ENCODE measurements around the gene POU3F1.

The POU3F1 gene

GRCh38 chr1:38026592-38027200 is 19.9 kb downstream of the POU3F1 start:
- Histone ChIP-seq H3K9me3 (ENCODE audit: severe bottlenecking) (no peaks in the 10 kb centered on the region), H3K27ac (ENCODE audit: poor library complexity, severe bottlenecking) (peak overlapping the region; percentile 90), H3K27me3 (ENCODE audit: insufficient read depth, poor library complexity, severe bottlenecking) (no peaks in the 10 kb centered on the region), H3K4me1 (ENCODE audit: insufficient read depth, poor library complexity, severe bottlenecking) (peaks cover 49% of the 10 kb centered on the region), H3K4me3 (ENCODE audit: severe bottlenecking) (no peak overlapping the region), H3K36me3 (ENCODE audit: low read depth) (peaks cover 43% of the 10 kb centered on the region)
- ATAC-seq (ENCODE audit: low read depth) (peak; percentile 23; the same call in 2 of the 3 replicates), DNase-seq (ENCODE audit: low spot score) (no peak)
- peak; percentile 94 for TF ChIP-seq CTCF (IDR thresholded peaks at IDR 0.05; ENCODE audit: poor library complexity, severe bottlenecking)

GRCh38 chr1:38025664-38026063 is 20.9 kb downstream of the POU3F1 start:
- H3K4me1 ChIP-seq (ENCODE audit: insufficient read depth, poor library complexity, severe bottlenecking): peaks cover 47% of the 10 kb centered on the region
- DNase-seq (ENCODE audit: low spot score) (no peak), ATAC-seq (ENCODE audit: low read depth) (no peak)
- H3K9me3 ChIP-seq (ENCODE audit: severe bottlenecking): no peaks in the 10 kb centered on the region
- no peak for TF ChIP-seq CTCF (IDR thresholded peaks at IDR 0.05; ENCODE audit: poor library complexity, severe bottlenecking)
- H3K27ac ChIP-seq (ENCODE audit: poor library complexity, severe bottlenecking): peak overlapping the region; percentile 90
- no peak overlapping the region for H3K4me3 ChIP-seq (ENCODE audit: severe bottlenecking)
- H3K27me3 ChIP-seq (ENCODE audit: insufficient read depth, poor library complexity, severe bottlenecking): no peaks in the 10 kb centered on the region
- peaks cover 54% of the 10 kb centered on the region for H3K36me3 ChIP-seq (ENCODE audit: low read depth)

- Histone ChIP-seq H3K9me3 (ENCODE audit: severe bottlenecking) (no peaks in the 10 kb centered on the region), H3K27ac (ENCODE audit: poor library complexity, severe bottlenecking) (peak overlapping the region; percentile 90), H3K27me3 (ENCODE audit: insufficient read depth, poor library complexity, severe bottlenecking) (no peaks in the 10 kb centered on the region), H3K4me1 (ENCODE audit: insufficient read depth, poor library complexity, severe bottlenecking) (peaks cover 42% of the 10 kb centered on the region), H3K4me3 (ENCODE audit: severe bottlenecking) (no peak overlapping the region), H3K36me3 (ENCODE audit: low read depth) (peaks cover 58% of the 10 kb centered on the region)
- ATAC-seq (ENCODE audit: low read depth): no peak
- no peak for TF ChIP-seq CTCF (IDR thresholded peaks at IDR 0.05; ENCODE audit: poor library complexity, severe bottlenecking)
- no peak for DNase-seq (ENCODE audit: low spot score)
Observed at GRCh38 chr1:38025233-38025632, 21.4 kb downstream of the POU3F1 start.

GRCh38 chr1:38022810-38023209 is 23.8 kb downstream of the POU3F1 start:
- ATAC-seq (ENCODE audit: low read depth): no peak
- H3K4me3 ChIP-seq (ENCODE audit: severe bottlenecking): no peak overlapping the region
- no peaks in the 10 kb centered on the region for H3K27me3 ChIP-seq (ENCODE audit: insufficient read depth, poor library complexity, severe bottlenecking)
- no peak for TF ChIP-seq CTCF (IDR thresholded peaks at IDR 0.05; ENCODE audit: poor library complexity, severe bottlenecking)
- no peak for DNase-seq (ENCODE audit: low spot score)
- peaks cover 82% of the 10 kb centered on the region for H3K36me3 ChIP-seq (ENCODE audit: low read depth)
- no peaks in the 10 kb centered on the region for H3K9me3 ChIP-seq (ENCODE audit: severe bottlenecking)
- H3K4me1 ChIP-seq (ENCODE audit: insufficient read depth, poor library complexity, severe bottlenecking): peaks cover 18% of the 10 kb centered on the region
- no peak overlapping the region for H3K27ac ChIP-seq (ENCODE audit: poor library complexity, severe bottlenecking)

- DNase-seq (ENCODE audit: low spot score): no peak
- Histone ChIP-seq H3K4me1 (ENCODE audit: insufficient read depth, poor library complexity, severe bottlenecking) (peaks cover 11% of the 10 kb centered on the region), H3K9me3 (ENCODE audit: severe bottlenecking) (no peaks in the 10 kb centered on the region), H3K36me3 (ENCODE audit: low read depth) (peaks cover 90% of the 10 kb centered on the region), H3K27ac (ENCODE audit: poor library complexity, severe bottlenecking) (no peak overlapping the region), H3K27me3 (ENCODE audit: insufficient read depth, poor library complexity, severe bottlenecking) (no peaks in the 10 kb centered on the region), H3K4me3 (ENCODE audit: severe bottlenecking) (no peak overlapping the region)
- ATAC-seq (ENCODE audit: low read depth): no peak
- TF ChIP-seq CTCF (IDR thresholded peaks at IDR 0.05; ENCODE audit: poor library complexity, severe bottlenecking): no peak
Observed at GRCh38 chr1:38021969-38022368, 24.6 kb downstream of the POU3F1 start.

Data from RWPE2 (cell line).